IPS DF 6.9 (cell line): ENCODE measurements around the gene SRSF8.
"Not testable (repeated sequence)": the region's sequence is repeated elsewhere in the genome, so short reads cannot be mapped to it uniquely, and the experiment has no call there.

Source experiments
- DNase-seq: peaks from one replicate; pipeline ENCODE4 v3.0.0-alpha.2; 2013; ENCODE audit warnings: low read depth, low spot score
- H3K27ac ChIP-seq: one replicate; pipeline ENCODE4 v1.5.1; 2013; ENCODE audit warnings: low read length, control low read depth
- H3K27me3 ChIP-seq: 2 replicates; pipeline ENCODE4 v1.6.1; 2013; ENCODE audit warnings: mild to moderate bottlenecking, low read length; ENCODE audit not compliant: control insufficient read depth, insufficient read depth
- H3K36me3 ChIP-seq: 2 replicates; pipeline ENCODE4 v1.6.1; 2013; ENCODE audit warnings: low read length; ENCODE audit not compliant: control insufficient read depth, insufficient read depth
- H3K4me1 ChIP-seq: 2 replicates; pipeline ENCODE4 v1.6.1; 2013; ENCODE audit warnings: low read length; ENCODE audit not compliant: control insufficient read depth, insufficient read depth
- H3K4me3 ChIP-seq: 2 replicates; pipeline ENCODE4 v1.5.1; 2013; ENCODE audit warnings: mild to moderate bottlenecking, low read length
- H3K9me3 ChIP-seq: 2 replicates; pipeline ENCODE4 v1.6.1; 2013; ENCODE audit warnings: low read length, inconsistent platforms; ENCODE audit not compliant: control insufficient read depth, insufficient read depth
- WGBS: extraction: QIAGEN DNeasy Blood & Tissue Kit; methylation state at CpG from one replicate; pipeline ENCODE4 v1.1.7; 2013; ENCODE audit warnings: mixed read lengths, missing lambda C conversion rate; ENCODE audit not compliant: insufficient read length, insufficient coverage; 5-methylcytosine and 5-hydroxymethylcytosine counted together

SRSF8 gene, protein sequence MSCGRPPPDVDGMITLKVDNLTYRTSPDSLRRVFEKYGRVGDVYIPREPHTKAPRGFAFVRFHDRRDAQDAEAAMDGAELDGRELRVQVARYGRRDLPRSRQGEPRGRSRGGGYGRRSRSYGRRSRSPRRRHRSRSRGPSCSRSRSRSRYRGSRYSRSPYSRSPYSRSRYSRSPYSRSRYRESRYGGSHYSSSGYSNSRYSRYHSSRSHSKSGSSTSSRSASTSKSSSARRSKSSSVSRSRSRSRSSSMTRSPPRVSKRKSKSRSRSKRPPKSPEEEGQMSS

DNA sequence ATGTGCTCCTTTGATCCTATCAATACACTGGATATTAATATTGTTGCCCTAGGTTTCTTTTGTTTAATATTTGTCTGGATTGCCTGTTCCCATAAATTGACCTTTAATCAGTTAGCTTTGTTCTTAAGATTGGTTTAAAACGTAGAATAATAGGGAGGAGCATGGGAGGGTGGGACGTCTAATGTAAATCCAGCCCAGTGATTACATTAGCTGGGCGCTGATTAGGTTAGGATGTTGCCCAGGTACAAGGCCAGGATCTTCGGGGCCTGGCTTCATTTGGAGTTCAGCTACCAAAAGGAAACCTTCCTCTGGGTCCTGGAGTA lies at the start of gene SRSF8:
Gene SRSF8, plus strand, starts transcription at position 204 of the 323 bp plus-strand sequence. CDS start 308 bp downstream, outside the sequence.
- Histone ChIP-seq H3K27ac (no peak within 1 kb of the TSS), H3K4me1 (no peaks in the 10 kb centered on the region), H3K36me3 (no peaks in the 10 kb centered on the region), H3K4me3 (peak within 1 kb of the TSS; percentile 57), H3K27me3 (no peaks in the 10 kb centered on the region), H3K9me3 (no peaks in the 10 kb centered on the region)
- WGBS, result no CpG with 5 or more reads among the region's 4 CpGs
- DNase-seq, result no peak

DNA sequence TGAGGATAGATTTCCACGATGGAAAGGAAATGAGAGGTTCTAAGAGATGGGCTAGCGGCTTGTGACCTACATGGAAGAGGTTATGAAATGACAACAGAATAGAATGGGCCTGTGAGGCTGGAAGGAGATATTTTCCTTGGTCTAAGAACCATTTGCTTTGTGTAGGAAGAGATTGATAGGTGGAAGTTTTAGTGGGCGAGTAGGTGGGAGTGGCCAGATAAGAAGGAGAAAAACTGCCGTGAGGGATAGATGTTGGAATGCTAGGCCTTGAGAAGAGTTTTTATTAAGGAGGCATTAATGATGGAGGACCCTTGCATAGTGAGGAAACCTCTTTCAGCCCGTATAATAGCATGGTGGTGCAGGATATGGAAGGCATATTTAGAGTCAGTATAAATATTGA lies 45.3 kb upstream of the SRSF8 start:
- H3K27me3 ChIP-seq, H3K4me3 ChIP-seq, DNase-seq, H3K27ac ChIP-seq, H3K36me3 ChIP-seq, H3K9me3 ChIP-seq, H3K4me1 ChIP-seq: not testable (repeated sequence)
- 100% methylated on average over 1 of the region's 5 CpGs for WGBS

DNA sequence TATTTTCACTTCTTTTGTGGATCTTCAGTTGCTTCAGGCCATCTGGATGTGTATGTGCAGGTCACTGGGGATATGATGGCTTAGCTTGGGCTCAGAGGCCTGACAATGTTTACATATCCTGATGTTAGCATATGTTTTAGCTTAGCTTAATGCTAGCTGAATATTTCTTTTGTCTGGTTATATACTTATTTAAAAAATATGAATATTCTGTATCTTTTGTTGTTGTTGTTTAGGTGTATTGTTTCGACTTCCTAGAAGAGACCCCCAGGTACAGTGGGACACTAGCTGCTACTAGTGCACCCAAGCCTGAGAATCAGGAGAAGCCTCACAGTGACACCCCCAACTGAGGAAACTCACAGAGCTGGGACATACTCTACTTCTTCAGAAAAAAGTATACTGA lies 41.8 kb upstream of the SRSF8 start, which contains the start of gene KDM4E:
Gene KDM4E, plus strand, starts transcription at position 301 of the 400 bp plus-strand sequence. CDS start 300 bp downstream, outside the sequence.
- H3K27me3 ChIP-seq, result no peaks in the 10 kb centered on the region
- no CpG with 5 or more reads among the region's 1 CpG for WGBS
- H3K27ac ChIP-seq, result no peak within 1 kb of the TSS
- no peak for DNase-seq
- H3K9me3 ChIP-seq, result no peaks in the 10 kb centered on the region
- H3K4me3 ChIP-seq, result no peak within 1 kb of the TSS
- no peaks in the 10 kb centered on the region for H3K36me3 ChIP-seq
- no peaks in the 10 kb centered on the region for H3K4me1 ChIP-seq

DNA sequence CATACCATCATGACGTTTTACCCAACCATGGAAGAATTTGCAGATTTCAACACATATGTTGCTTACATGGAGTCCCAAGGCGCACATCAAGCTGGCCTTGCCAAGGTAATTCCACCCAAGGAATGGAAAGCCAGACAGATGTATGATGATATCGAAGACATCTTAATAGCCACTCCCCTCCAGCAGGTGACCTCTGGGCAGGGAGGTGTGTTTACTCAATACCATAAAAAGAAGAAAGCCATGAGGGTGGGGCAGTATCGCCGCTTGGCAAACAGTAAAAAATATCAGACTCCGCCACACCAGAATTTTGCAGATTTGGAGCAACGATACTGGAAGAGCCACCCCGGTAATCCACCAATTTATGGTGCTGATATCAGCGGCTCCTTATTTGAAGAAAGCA lies 41.1 kb upstream of the SRSF8 start:
- H3K4me3 ChIP-seq, H3K4me1 ChIP-seq, H3K27ac ChIP-seq, H3K36me3 ChIP-seq, H3K27me3 ChIP-seq, H3K9me3 ChIP-seq, DNase-seq: not testable (repeated sequence)
- WGBS, result no CpG with 5 or more reads among the region's 9 CpGs

DNA sequence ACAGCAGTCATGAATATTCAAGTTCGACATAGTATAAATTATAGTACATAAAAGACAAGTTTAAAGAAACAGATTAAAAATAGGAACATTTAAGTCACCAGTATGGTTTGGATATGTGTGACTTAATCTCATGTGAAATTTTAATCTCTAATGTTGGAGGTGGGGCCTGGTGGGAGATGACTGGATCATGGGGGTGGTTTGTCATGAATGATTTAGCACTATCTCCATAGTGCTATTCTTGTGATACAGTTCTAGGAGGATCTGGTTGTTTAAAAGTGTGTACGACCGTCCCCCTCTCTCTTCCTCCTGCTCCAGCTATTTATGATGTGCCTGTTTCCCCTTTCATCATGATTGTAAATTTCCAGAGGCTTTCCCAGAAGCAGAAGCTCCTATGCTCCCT lies 38.4 kb upstream of the SRSF8 start:
- no peak for DNase-seq
- no peaks in the 10 kb centered on the region for H3K27me3 ChIP-seq
- H3K4me3 ChIP-seq, result no peak overlapping the region
- no peaks in the 10 kb centered on the region for H3K36me3 ChIP-seq
- H3K4me1 ChIP-seq, result no peaks in the 10 kb centered on the region
- no CpG with 5 or more reads among the region's 3 CpGs for WGBS
- no peaks in the 10 kb centered on the region for H3K9me3 ChIP-seq
- no peak overlapping the region for H3K27ac ChIP-seq

DNA sequence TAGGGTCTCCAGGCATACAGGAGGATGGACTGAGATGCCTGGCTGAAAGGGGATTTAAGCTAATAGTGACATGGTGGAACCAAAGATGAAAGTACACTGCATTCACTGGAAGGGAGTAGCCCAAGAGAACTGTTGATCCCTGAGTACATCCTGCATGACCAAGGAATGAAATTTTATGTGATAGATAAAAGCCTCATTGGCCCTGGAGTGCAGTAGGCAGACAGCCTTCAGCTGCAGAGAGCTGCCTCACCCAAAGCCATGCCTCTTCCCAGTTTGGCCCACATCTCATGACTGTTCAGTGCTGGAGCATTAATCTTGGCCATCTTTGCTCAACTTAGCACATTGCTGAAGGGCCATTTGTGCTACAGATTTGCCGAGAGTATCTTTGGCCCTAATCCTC lies 33.7 kb upstream of the SRSF8 start:
- WGBS, result no CpG with 5 or more reads among the region's 1 CpG
- no peak overlapping the region for H3K27ac ChIP-seq
- H3K4me3 ChIP-seq, result no peak overlapping the region
- H3K9me3 ChIP-seq, result no peaks in the 10 kb centered on the region
- H3K27me3 ChIP-seq, result no peaks in the 10 kb centered on the region
- DNase-seq, result no peak
- H3K4me1 ChIP-seq, result no peaks in the 10 kb centered on the region
- H3K36me3 ChIP-seq, result no peaks in the 10 kb centered on the region

DNA sequence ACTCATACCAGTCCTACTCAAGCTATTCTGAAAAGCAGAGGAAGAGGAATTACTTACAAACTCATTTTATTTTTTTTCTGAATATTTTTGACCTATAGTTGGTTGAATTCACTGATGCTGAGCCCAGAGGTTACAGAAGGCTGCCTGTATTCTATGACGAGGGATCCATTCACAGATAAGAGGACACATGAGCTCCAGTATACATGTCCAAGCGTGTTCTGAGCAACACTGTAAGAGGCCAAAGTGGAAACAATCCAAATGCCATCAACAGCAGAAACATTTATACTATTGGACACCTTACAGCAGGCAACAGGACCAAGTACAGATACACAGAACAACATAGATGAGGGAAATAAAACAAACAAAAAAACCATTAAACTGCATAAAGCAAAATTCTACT lies 31.4 kb upstream of the SRSF8 start:
- Histone ChIP-seq H3K36me3 (no peaks in the 10 kb centered on the region), H3K9me3 (no peaks in the 10 kb centered on the region), H3K4me3 (no peak overlapping the region), H3K27me3 (no peaks in the 10 kb centered on the region), H3K27ac (no peak overlapping the region), H3K4me1 (no peaks in the 10 kb centered on the region)
- no peak for DNase-seq
- no CpG with 5 or more reads among the region's 2 CpGs for WGBS

DNA sequence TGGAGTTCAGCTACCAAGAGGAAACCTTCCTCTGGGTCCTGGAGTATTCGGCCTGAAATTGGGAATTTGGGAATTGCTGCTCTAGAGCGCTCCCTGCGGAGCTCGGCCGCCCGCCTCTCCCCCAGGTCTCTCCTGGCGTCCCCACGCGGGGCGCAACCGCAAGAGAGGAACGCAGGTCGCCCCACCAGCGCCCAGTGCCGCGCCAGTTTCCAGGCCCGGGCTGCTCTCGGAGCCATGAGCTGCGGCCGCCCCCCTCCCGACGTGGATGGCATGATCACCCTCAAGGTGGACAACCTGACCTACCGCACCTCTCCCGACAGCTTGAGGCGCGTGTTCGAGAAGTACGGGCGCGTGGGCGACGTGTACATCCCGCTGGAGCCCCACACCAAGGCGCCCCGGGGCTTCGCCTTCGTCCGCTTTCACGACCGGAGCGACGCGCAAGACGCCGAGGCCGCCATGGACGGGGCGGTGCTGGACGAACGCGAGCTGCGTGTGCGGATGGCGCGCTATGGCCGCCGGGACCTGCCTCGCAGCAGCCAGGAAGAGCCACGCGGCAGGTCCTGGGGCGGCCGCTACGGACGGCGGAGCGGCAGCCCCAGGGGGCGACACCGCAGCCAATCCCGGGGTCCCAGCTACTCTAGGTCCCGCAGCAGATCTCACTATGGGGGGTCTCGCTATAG lies 29.2 kb upstream of the SRSF8 start:
- not testable (repeated sequence) for DNase-seq, H3K4me1 ChIP-seq, H3K4me3 ChIP-seq, H3K27me3 ChIP-seq, H3K27ac ChIP-seq, H3K36me3 ChIP-seq, H3K9me3 ChIP-seq
- no CpG with 5 or more reads among the region's 71 CpGs for WGBS

DNA sequence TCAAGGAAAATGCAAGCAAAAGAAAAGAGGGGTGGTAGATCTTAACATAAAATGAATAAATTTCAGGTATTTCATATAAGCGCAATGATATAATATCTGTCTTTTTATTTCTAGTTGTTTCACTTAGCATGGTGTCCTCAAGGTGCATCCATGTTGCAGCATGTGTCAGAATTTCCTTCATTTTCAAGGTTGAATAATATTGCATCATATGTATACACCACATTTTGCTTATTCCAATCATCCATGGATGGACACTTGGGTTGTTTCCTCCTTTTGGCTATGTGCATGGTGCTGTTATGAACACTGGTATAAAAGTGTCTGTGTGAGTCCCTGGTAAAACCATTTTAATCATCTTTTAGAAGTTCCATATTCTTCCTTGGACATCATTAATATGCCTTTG lies 24.5 kb upstream of the SRSF8 start:
- Histone ChIP-seq H3K4me1 (no peaks in the 10 kb centered on the region), H3K27me3 (no peaks in the 10 kb centered on the region), H3K27ac (no peak overlapping the region), H3K36me3 (no peaks in the 10 kb centered on the region), H3K4me3 (no peak overlapping the region), H3K9me3 (no peaks in the 10 kb centered on the region)
- DNase-seq, result no peak
- WGBS, result no CpG with 5 or more reads among the region's 1 CpG

DNA sequence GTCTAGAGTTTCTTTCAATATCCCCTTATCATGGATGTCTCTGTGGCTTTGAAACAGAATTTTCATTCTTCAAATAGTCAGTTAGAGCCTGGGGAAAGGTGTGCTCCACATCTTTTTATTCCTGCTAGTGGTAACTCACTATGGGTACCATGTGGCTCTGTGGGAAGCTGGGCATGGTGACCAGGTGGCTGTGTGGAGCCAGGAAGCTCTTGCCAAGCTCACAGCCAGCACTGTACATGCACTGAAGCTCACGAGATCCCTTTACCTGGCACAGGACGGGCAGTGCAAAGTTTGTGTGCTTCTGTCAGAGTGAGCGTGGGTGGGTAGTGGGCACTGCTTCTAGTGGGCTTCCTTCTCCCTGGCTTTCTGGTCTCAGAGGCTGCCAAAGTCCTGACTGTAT lies 23.8 kb upstream of the SRSF8 start:
- H3K36me3 ChIP-seq, result no peaks in the 10 kb centered on the region
- H3K9me3 ChIP-seq, result no peaks in the 10 kb centered on the region
- H3K4me1 ChIP-seq, result no peaks in the 10 kb centered on the region
- WGBS, result no CpG with 5 or more reads among the region's 3 CpGs
- no peak overlapping the region for H3K27ac ChIP-seq
- DNase-seq, result no peak
- H3K4me3 ChIP-seq, result no peak overlapping the region
- no peaks in the 10 kb centered on the region for H3K27me3 ChIP-seq

DNA sequence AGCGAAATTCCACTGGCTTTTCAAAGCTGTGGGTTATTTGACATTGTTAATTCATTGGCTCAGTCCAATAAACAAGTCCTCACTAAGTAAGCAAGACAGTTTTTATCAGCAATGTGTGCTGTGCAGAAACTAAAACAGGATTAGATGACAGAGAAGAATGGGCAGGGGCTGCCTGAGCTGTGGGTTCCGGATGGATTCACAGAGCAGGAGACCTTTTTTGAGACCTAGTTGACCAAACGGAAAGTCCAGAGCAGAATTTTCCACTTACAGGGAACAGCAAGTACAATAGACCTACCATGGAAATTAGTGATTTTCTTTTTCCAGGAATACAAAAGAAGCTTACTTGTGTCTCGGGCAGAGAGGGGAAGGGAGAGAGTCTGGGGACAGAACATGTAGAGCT lies 22.7 kb upstream of the SRSF8 start:
- DNase-seq, result no peak
- WGBS, result no CpG with 5 or more reads among the region's 4 CpGs
- Histone ChIP-seq H3K27ac (no peak overlapping the region), H3K9me3 (no peaks in the 10 kb centered on the region), H3K27me3 (no peaks in the 10 kb centered on the region), H3K36me3 (no peaks in the 10 kb centered on the region), H3K4me3 (no peak overlapping the region), H3K4me1 (no peaks in the 10 kb centered on the region)
